Measurements from ENCODE around the gene NAT16. TPM values are rescaled to one million over a fixed set of nuclear protein-coding genes. Genes with fewer than 3 reads are reported as not detected.

NAT16 gene
- total and polyA plus RNA-seq, 2 of the 13 experiments (the other 11 are each of a cell fraction or from before 2014, with no cell fraction given), result 0.04 TPM; not detected in 1

GRCh38 chr7:101165075-101165957 lies 14.8 kb downstream of the NAT16 start, which contains the start of gene VGF (continued):
- no peak for TF ChIP-seq ZBTB40 (IDR thresholded peaks at IDR 0.05)
- TF ChIP-seq ZBTB40 (CRISPR knock-in tag; IDR thresholded peaks at IDR 0.05), result peak; percentile 89
- TF ChIP-seq ZNF614 (CRISPR knock-in tag; IDR thresholded peaks at IDR 0.05; ENCODE audit: borderline replicate concordance), result peak; percentile 95; the same call in 1 of the 2 replicates
- TF ChIP-seq ZNF136 (CRISPR knock-in tag; IDR thresholded peaks at IDR 0.05; ENCODE audit: low read depth), result peak; percentile 78; the same call in 1 of the 2 replicates
- no peak for TF ChIP-seq CEBPZ (IDR thresholded peaks at IDR 0.05; ENCODE audit: low read length)
- TF ChIP-seq ZSCAN25 (CRISPR knock-in tag; IDR thresholded peaks at IDR 0.05), result peak; percentile 87; the same call in 1 of the 2 replicates
- TF ChIP-seq NAIF1 (CRISPR knock-in tag; IDR thresholded peaks at IDR 0.05; ENCODE audit: borderline replicate concordance), result peak; percentile 84; the same call in 1 of the 2 replicates
- peak; percentile 98 for TF ChIP-seq GPN1 (CRISPR knock-in tag; IDR thresholded peaks at IDR 0.05; ENCODE audit: borderline replicate concordance)
- TF ChIP-seq IKZF4 (CRISPR knock-in tag; IDR thresholded peaks at IDR 0.05; ENCODE audit: borderline replicate concordance, low read depth, not compliant biosample characterization), result peak; percentile 99
- TF ChIP-seq BATF2 (CRISPR knock-in tag; IDR thresholded peaks at IDR 0.05), result peak; percentile 92
- peak; percentile 62; the same call in 1 of the 2 replicates for TF ChIP-seq DMAP1 (CRISPR knock-in tag; IDR thresholded peaks at IDR 0.05)
- peak; percentile 80 for TF ChIP-seq RARA (CRISPR knock-in tag; IDR thresholded peaks at IDR 0.05)
- TF ChIP-seq REPIN1 (CRISPR knock-in tag; IDR thresholded peaks at IDR 0.05; ENCODE audit: borderline replicate concordance, low read depth), result peak; percentile 94
- TF ChIP-seq IRF1 (CRISPR knock-in tag; IDR thresholded peaks at IDR 0.05; ENCODE audit: low read depth), result 0 out of 2 replicates have a peak, but pooled peaks have one; percentile 54
